Fibroblast of lung (primary cell): ENCODE results near the gene HINFP.

ENCODE experiments used
- CTCF ChIP-seq, 2 donors: IDR thresholded peaks in 1 of 2; conservative IDR thresholded peaks in 1 of 2; 1 replicate in 1 of 2; 2 replicates in 1 of 2; pipeline ENCODE4 v1.5.1; 2011 to 2012; ENCODE audit warnings: low read length in 2 of 2, control low read depth in 1 of 2, inconsistent platforms in 1 of 2, low read depth in 1 of 2, mild to moderate bottlenecking in 1 of 2
- EZH2 ChIP-seq: IDR thresholded peaks from 2 replicates; pipeline ENCODE4 v1.5.1; 2012; ENCODE audit warnings: low read length, control low read depth, mild to moderate bottlenecking; ENCODE audit errors: missing control alignments

- TF ChIP-seq CTCF (conservative IDR thresholded peaks at IDR 0.05 in 1 of 2, IDR thresholded peaks at IDR 0.05 in 1 of 2; ENCODE audit: low read depth in 1 of 2, low read length in 2 of 2) (no peak), EZH2 (no peak)
These were observed 9.3 kb downstream of the HINFP start for GRCh38 chr11:119130662-119131061.
